Activated T-cell treated with anti-CD3 and anti-CD28 coated beads for 1 hour (primary cell): ENCODE data around the gene PHEX.
"Not testable (repeated sequence)": the region's sequence is repeated elsewhere in the genome, so short reads cannot be mapped to it uniquely, and the experiment has no call there.

Experiments used
- DNase-seq: peaks from one replicate; pipeline ENCODE4 v3.0.0-alpha.2; 2020; ENCODE audit warnings: low read depth

The PHEX gene

DNA sequence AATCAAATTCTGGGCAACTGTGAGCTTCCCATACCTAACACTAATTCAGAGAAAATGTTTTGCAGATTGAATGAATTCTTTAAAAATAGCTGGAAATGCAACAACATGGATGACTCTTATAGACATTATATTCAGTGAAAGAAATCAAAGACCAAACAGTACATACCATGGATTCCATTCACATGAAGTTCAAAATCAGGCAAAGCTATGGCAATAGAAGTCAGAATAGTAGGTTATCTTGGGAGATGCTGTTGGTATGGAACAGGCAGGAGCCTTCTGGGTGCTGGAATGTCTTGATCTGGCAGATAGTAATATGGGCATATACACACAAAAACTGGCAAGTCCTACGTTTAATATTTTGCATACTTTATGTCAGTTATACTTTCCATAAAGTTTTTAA lies 215.0 kb downstream of the PHEX start:
- DNase-seq, result no peak

DNA sequence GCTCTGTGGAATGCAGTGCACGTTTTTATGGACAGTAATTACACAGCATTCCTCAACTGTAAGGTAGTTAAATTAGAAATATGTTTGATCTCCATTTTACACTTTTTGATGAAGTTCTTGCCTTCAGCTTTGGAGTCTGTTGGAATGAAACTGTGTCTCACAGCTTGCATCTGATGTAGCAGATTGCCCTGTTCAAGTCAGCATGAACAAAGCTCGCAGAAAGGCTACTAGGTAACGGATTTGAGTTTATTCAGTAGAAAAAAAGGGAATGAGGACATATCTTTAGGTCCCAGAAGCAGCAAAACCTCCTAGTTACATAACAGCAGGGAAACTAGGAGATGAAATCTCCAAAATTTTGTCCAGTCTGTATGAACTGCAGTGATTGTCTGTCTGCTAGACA lies 216.3 kb downstream of the PHEX start:
- DNase-seq, result no peak

DNA sequence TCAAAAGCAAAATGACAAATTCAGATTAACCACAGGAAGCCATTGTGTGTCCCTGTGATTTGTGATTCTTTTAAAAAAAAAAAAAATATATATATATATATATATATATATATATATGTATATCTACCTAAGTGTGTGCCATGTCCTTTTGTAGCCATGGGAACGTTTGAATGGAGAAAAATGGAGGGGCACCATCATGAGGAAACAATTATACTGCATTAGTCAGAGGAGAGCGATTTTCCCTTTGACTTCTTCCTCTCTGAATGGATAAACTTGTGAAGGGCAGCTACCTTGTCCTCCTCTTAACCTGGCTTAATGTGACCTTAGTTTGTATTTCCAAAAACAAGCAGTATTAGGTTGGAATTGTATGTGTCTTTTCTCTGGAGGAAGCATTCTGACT lies 217.2 kb downstream of the PHEX start:
- no peak for DNase-seq

- no peak for DNase-seq
These were observed 236.6 kb downstream of the PHEX start for GRCh38 chrX:22268706-22269105.

GRCh38 chrX:22272613-22273012 lies 240.5 kb downstream of the PHEX start, which contains the start of gene CBLL2:
Gene CBLL2, plus strand, starts transcription at chrX:22272913. Its CDS starts 79 bp downstream, at chrX:22272992.
- DNase-seq, result no peak

- no peak for DNase-seq
These were observed 241.7 kb downstream of the PHEX start for GRCh38 chrX:22273714-22274317.

DNA sequence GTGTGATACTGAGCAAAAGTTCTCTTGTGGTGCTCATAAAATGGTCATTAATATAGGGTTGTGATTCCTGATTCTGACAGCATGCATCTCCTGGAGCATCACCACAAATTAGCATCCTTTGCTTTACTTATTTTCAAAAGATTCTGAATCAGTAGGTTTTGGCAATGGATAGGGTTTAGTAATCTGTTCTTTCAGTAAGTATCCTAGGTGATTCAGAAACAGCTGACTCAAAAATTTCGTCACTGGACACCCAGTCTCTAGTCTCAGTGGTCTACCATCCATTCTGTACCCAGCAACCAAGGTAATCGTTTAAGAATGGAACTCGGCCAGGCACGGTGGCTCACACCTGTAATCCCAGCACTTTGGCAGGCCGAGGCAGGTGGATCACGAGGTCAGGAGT lies 244.7 kb downstream of the PHEX start:
- no peak for DNase-seq

GRCh38 chrX:22278375-22278774 lies 246.2 kb downstream of the PHEX start:
- no peak for DNase-seq

GRCh38 chrX:22289209-22289608 lies 257.1 kb downstream of the PHEX start:
- not testable (repeated sequence) for DNase-seq

DNA sequence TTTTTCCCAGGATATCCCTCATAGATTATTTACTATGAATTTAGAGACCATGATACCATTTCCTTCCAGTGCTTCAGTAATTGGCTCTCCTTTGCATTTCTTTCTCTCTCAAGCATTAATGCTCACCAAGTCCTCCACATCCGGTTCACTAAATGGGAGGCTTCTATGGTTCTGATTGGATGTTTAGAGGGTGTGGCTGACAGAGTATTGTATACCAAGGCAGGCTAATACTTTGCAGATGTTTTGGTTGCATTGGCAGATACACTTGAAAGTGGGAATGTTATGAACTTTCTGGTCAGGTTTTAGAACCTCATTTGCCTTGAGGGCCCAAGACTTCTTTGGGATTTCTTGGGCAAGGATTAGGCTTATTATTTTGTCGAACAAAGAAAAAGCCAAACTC lies 264.7 kb downstream of the PHEX start:
- no peak for DNase-seq

GRCh38 chrX:22300130-22300529 lies 268.0 kb downstream of the PHEX start:
- DNase-seq, result no peak
